Measurements from ENCODE around the gene CALR. TPM values are rescaled to one million over a fixed set of nuclear protein-coding genes. Genes with fewer than 3 reads are reported as not detected.

Gene CALR
- total RNA-seq, 1 donor from 2014 or later = 1,812 TPM

GRCh38 chr19:12991296-12991695 lies 52.9 kb downstream of the CALR start:
- no peak for TF ChIP-seq CTCF (conservative IDR thresholded peaks at IDR 0.05; ENCODE audit: low read depth, low read length)
- H3K4me3 ChIP-seq (ENCODE audit: low read depth, low read length) = no peak overlapping the region
- DNase-seq (ENCODE audit: low read depth) = no peak

GRCh38 chr19:12992729-12993128 lies 54.3 kb downstream of the CALR start:
- DNase-seq (ENCODE audit: low read depth) = no peak
- no peak overlapping the region for H3K4me3 ChIP-seq (ENCODE audit: low read depth, low read length)
- no peak for TF ChIP-seq CTCF (conservative IDR thresholded peaks at IDR 0.05; ENCODE audit: low read depth, low read length)

GRCh38 chr19:12993562-12993961 lies 55.2 kb downstream of the CALR start:
- DNase-seq (ENCODE audit: low read depth) = no peak
- no peak overlapping the region for H3K4me3 ChIP-seq (ENCODE audit: low read depth, low read length)
- no peak for TF ChIP-seq CTCF (conservative IDR thresholded peaks at IDR 0.05; ENCODE audit: low read depth, low read length)

Other genes starting within 250 kb of the CALR start
- 18.5 and 21.3 TPM in 2 replicates for gene FBXW9, start 242.0 kb upstream of the CALR start, total RNA-seq
- gene TNPO2, start 214.7 kb upstream of the CALR start, total RNA-seq = 21.9 and 33.3 TPM in 2 replicates
- gene TRIR, start 203.9 kb upstream of the CALR start, total RNA-seq = 430 and 635 TPM in 2 replicates
- 86.6 and 151 TPM in 2 replicates for gene GET3, start 201.1 kb upstream of the CALR start, total RNA-seq
- not detected in 2 replicates for gene BEST2, start 186.8 kb upstream of the CALR start, total RNA-seq
- 12.3 and 26.3 TPM in 2 replicates for gene HOOK2, start 163.1 kb upstream of the CALR start, total RNA-seq
- 127 and 251 TPM in 2 replicates for gene JUNB, start 147.1 kb upstream of the CALR start, total RNA-seq
- 463 and 571 TPM in 2 replicates for gene PRDX2, start 136.8 kb upstream of the CALR start, total RNA-seq
- gene THSD8, start 136.5 kb upstream of the CALR start, total RNA-seq = not detected in 2 replicates
- gene RNASEH2A, start 132.0 kb upstream of the CALR start, total RNA-seq = 49.6 and 62.7 TPM in 2 replicates
- not detected in 2 replicates for gene RTBDN, start 104.0 kb upstream of the CALR start, total RNA-seq
- 0.22 and 1.5 TPM in 2 replicates for gene MAST1, start 100.1 kb upstream of the CALR start, total RNA-seq
- 21.0 and 24.0 TPM in 2 replicates for gene DNASE2, start 57.2 kb upstream of the CALR start, total RNA-seq
- 0.51 TPM in 1 of 2 replicates, not detected in the other for gene KLF1, start 51.4 kb upstream of the CALR start, total RNA-seq
- gene GCDH, start 47.4 kb upstream of the CALR start, total RNA-seq = 43.4 and 49.1 TPM in 2 replicates
- gene SYCE2, start 19.3 kb upstream of the CALR start, total RNA-seq = 0.22 and 1.3 TPM in 2 replicates
- gene FARSA, start 4.9 kb upstream of the CALR start, total RNA-seq = 89.1 and 101 TPM in 2 replicates
- 108 and 129 TPM in 2 replicates for gene RAD23A, start 7.3 kb downstream of the CALR start, total RNA-seq
- 87.2 and 105 TPM in 2 replicates for gene GADD45GIP1, start 18.6 kb downstream of the CALR start, total RNA-seq
- gene DAND5, start 31.0 kb downstream of the CALR start, total RNA-seq = 0.06 and 0.07 TPM in 2 replicates
- gene NFIX, start 56.9 kb downstream of the CALR start, total RNA-seq = 1.7 TPM in 1 of 2 replicates, not detected in the other
- 4.0 and 6.9 TPM in 2 replicates for gene LYL1, start 164.2 kb downstream of the CALR start, total RNA-seq
- 49.9 and 56.1 TPM in 2 replicates for gene TRMT1, start 178.1 kb downstream of the CALR start, total RNA-seq
- gene NACC1, start 179.7 kb downstream of the CALR start, total RNA-seq = 72.2 and 114 TPM in 2 replicates
- gene STX10, start 211.8 kb downstream of the CALR start, total RNA-seq = 89.0 and 92.7 TPM in 2 replicates
- gene IER2, start 211.8 kb downstream of the CALR start, total RNA-seq = 105 and 145 TPM in 2 replicates